Measurements from ENCODE around the gene TBC1D22A.

TBC1D22A gene

GRCh38 chr22:46934172-46934745 lies 171.8 kb downstream of the TBC1D22A start:
- no peak overlapping the region for H3K4me3 ChIP-seq (replicated peaks in 1 of 2; ENCODE audit: low read depth in 2 of 2, low read length in 2 of 2)
- DNase-seq (ENCODE audit: low read depth in 2 of 2), result no peak
- TF ChIP-seq, protein P1, sequence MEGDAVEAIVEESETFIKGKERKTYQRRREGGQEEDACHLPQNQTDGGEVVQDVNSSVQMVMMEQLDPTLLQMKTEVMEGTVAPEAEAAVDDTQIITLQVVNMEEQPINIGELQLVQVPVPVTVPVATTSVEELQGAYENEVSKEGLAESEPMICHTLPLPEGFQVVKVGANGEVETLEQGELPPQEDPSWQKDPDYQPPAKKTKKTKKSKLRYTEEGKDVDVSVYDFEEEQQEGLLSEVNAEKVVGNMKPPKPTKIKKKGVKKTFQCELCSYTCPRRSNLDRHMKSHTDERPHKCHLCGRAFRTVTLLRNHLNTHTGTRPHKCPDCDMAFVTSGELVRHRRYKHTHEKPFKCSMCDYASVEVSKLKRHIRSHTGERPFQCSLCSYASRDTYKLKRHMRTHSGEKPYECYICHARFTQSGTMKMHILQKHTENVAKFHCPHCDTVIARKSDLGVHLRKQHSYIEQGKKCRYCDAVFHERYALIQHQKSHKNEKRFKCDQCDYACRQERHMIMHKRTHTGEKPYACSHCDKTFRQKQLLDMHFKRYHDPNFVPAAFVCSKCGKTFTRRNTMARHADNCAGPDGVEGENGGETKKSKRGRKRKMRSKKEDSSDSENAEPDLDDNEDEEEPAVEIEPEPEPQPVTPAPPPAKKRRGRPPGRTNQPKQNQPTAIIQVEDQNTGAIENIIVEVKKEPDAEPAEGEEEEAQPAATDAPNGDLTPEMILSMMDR (IDR thresholded peaks at IDR 0.05; ENCODE audit: low read depth, low read length), result no peak

GRCh38 chr22:46934746-46935491 lies 172.5 kb downstream of the TBC1D22A start:
- DNase-seq (ENCODE audit: low read depth in 2 of 2), result peak; percentile 82 to 97

GRCh38 chr22:46935506-46936377 lies 173.3 kb downstream of the TBC1D22A start:
- DNase-seq (ENCODE audit: low read depth in 2 of 2), result no peak
- TF ChIP-seq, protein P1 (IDR thresholded peaks at IDR 0.05; ENCODE audit: low read depth, low read length), result no peak
- no peak overlapping the region for H3K4me3 ChIP-seq (replicated peaks in 1 of 2; ENCODE audit: low read depth in 2 of 2, low read length in 2 of 2)

More at GRCh38 chr22:46934746-46935491, 172.5 kb downstream of the TBC1D22A start:
- TF ChIP-seq, protein P1 (IDR thresholded peaks at IDR 0.05; ENCODE audit: low read depth, low read length), result no peak
- H3K4me3 ChIP-seq (replicated peaks in 1 of 2; ENCODE audit: low read depth in 2 of 2, low read length in 2 of 2), result no peak overlapping the region

- TF ChIP-seq, protein P1 (IDR thresholded peaks at IDR 0.05; ENCODE audit: low read depth, low read length), result no peak
- no peak for DNase-seq (ENCODE audit: low read depth in 2 of 2)
- no peak overlapping the region for H3K4me3 ChIP-seq (replicated peaks in 1 of 2; ENCODE audit: low read depth in 2 of 2, low read length in 2 of 2)
Observed at GRCh38 chr22:46936378-46936903, 174.0 kb downstream of the TBC1D22A start.

DNA sequence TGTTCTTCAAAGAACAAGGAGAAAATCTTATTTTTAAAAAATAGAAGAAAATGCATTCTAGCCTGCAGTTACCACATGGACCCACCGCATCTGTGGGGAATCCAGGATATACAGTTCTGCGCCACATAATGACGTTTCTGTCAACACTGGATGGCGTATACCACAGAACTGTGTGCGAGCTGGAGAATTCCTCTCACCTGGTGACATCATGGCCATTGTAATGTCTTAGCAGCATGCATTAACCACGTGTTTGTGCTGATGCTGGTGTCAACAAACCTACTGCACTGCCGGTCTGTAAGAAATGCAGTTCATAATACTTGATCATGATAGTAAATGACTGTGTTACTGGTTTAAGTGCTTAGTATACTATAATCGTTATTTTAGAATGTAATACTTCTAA lies 174.7 kb downstream of the TBC1D22A start:
- DNase-seq (ENCODE audit: low read depth in 2 of 2), result no peak
- TF ChIP-seq, protein P1 (IDR thresholded peaks at IDR 0.05; ENCODE audit: low read depth, low read length), result no peak

GRCh38 chr22:46937939-46938338 lies 175.5 kb downstream of the TBC1D22A start:
- TF ChIP-seq, protein P1 (IDR thresholded peaks at IDR 0.05; ENCODE audit: low read depth, low read length), result no peak
- no peak for DNase-seq (ENCODE audit: low read depth in 2 of 2)
- no peak overlapping the region for H3K4me3 ChIP-seq (replicated peaks in 1 of 2; ENCODE audit: low read depth in 2 of 2, low read length in 2 of 2)

More for the DNA sequence above, 174.7 kb downstream of the TBC1D22A start:
- no peak overlapping the region for H3K4me3 ChIP-seq (replicated peaks in 1 of 2; ENCODE audit: low read depth in 2 of 2, low read length in 2 of 2)
